T-helper 2 cell treated with Interferon-gamma antibody and Interleukin-4, amounts not matched to agents 5 μg/mL and 100 μg/mL, for 36 hours (primary cell): ENCODE measurements around the gene ARHGAP24.
"Not testable (repeated sequence)": the region's sequence is repeated elsewhere in the genome, so short reads cannot be mapped to it uniquely, and the experiment has no call there.

Experiments
- DNase-seq: peaks from one replicate; pipeline ENCODE4 v3.0.0; 2021; ENCODE audit warnings: low spot score
- H3K27ac Mint-ChIP-seq: one replicate; pipeline ENCODE4 v1.8.0; 2021; ENCODE audit warnings: mild to moderate bottlenecking, mixed read lengths
- H3K27me3 Mint-ChIP-seq: one replicate; pipeline ENCODE4 v1.8.0; 2021; ENCODE audit warnings: low read depth, mixed read lengths
- H3K36me3 Mint-ChIP-seq: one replicate; pipeline ENCODE4 v1.8.0; 2021; ENCODE audit warnings: low read depth, mixed read lengths
- H3K4me1 Mint-ChIP-seq: one replicate; pipeline ENCODE4 v1.8.0; 2021; ENCODE audit warnings: low read depth, mixed read lengths
- H3K4me3 Mint-ChIP-seq: one replicate; pipeline ENCODE4 v1.8.0; 2022; ENCODE audit warnings: mild to moderate bottlenecking, moderate library complexity, mixed read lengths
- H3K9me3 Mint-ChIP-seq: one replicate; pipeline ENCODE4 v1.8.0; 2021; ENCODE audit warnings: mixed read lengths

Gene ARHGAP24

GRCh38 chr4:86004030-86004429, 529.1 kb downstream of the ARHGAP24 start:
- no peaks in the 10 kb centered on the region for H3K9me3 Mint-ChIP-seq
- H3K4me1 Mint-ChIP-seq = no peaks in the 10 kb centered on the region

GRCh38 chr4:86006057-86006456, 531.1 kb downstream of the ARHGAP24 start:
- Mint-ChIP-seq H3K27ac (no peak overlapping the region), H3K4me1 (no peaks in the 10 kb centered on the region), H3K4me3 (no peak overlapping the region), H3K9me3 (no peaks in the 10 kb centered on the region), H3K36me3 (no peaks in the 10 kb centered on the region), H3K27me3 (no peaks in the 10 kb centered on the region)
- DNase-seq = no peak

More at GRCh38 chr4:86004030-86004429, 529.1 kb downstream of the ARHGAP24 start:
- H3K36me3 Mint-ChIP-seq = no peaks in the 10 kb centered on the region
- no peak overlapping the region for H3K4me3 Mint-ChIP-seq
- H3K27ac Mint-ChIP-seq = no peak overlapping the region
- H3K27me3 Mint-ChIP-seq = no peaks in the 10 kb centered on the region
- no peak for DNase-seq

GRCh38 chr4:86007042-86007441, 532.1 kb downstream of the ARHGAP24 start:
- Mint-ChIP-seq H3K27me3 (no peaks in the 10 kb centered on the region), H3K4me3 (no peak overlapping the region), H3K9me3 (no peaks in the 10 kb centered on the region), H3K36me3 (no peaks in the 10 kb centered on the region), H3K4me1 (no peaks in the 10 kb centered on the region), H3K27ac (no peak overlapping the region)
- DNase-seq = no peak

- H3K27me3 Mint-ChIP-seq = no peaks in the 10 kb centered on the region
- no peak for DNase-seq
- no peaks in the 10 kb centered on the region for H3K9me3 Mint-ChIP-seq
- H3K27ac Mint-ChIP-seq = no peak overlapping the region
- H3K36me3 Mint-ChIP-seq = no peaks in the 10 kb centered on the region
- H3K4me3 Mint-ChIP-seq = no peak overlapping the region
- no peaks in the 10 kb centered on the region for H3K4me1 Mint-ChIP-seq
Measured at GRCh38 chr4:86011117-86011516, 536.2 kb downstream of the ARHGAP24 start.

- no peak overlapping the region for H3K27ac Mint-ChIP-seq
- H3K4me1 Mint-ChIP-seq = no peaks in the 10 kb centered on the region
- H3K27me3 Mint-ChIP-seq = no peaks in the 10 kb centered on the region
- no peak for DNase-seq
- H3K9me3 Mint-ChIP-seq = no peaks in the 10 kb centered on the region
- no peaks in the 10 kb centered on the region for H3K36me3 Mint-ChIP-seq
- no peak overlapping the region for H3K4me3 Mint-ChIP-seq
Measured at GRCh38 chr4:86013621-86014020, 538.7 kb downstream of the ARHGAP24 start.

- no peaks in the 10 kb centered on the region for H3K9me3 Mint-ChIP-seq
- no peak for DNase-seq
- H3K36me3 Mint-ChIP-seq = no peaks in the 10 kb centered on the region
- no peak overlapping the region for H3K27ac Mint-ChIP-seq
- H3K27me3 Mint-ChIP-seq = no peaks in the 10 kb centered on the region
- no peak overlapping the region for H3K4me3 Mint-ChIP-seq
- no peaks in the 10 kb centered on the region for H3K4me1 Mint-ChIP-seq
Measured at GRCh38 chr4:86014599-86014998, 539.6 kb downstream of the ARHGAP24 start.

GRCh38 chr4:86015412-86016350, 540.7 kb downstream of the ARHGAP24 start:
- H3K36me3 Mint-ChIP-seq = no peaks in the 10 kb centered on the region
- H3K27ac Mint-ChIP-seq = no peak overlapping the region
- H3K4me3 Mint-ChIP-seq = no peak overlapping the region
- H3K9me3 Mint-ChIP-seq = no peaks in the 10 kb centered on the region
- no peaks in the 10 kb centered on the region for H3K27me3 Mint-ChIP-seq
- no peak for DNase-seq
- no peaks in the 10 kb centered on the region for H3K4me1 Mint-ChIP-seq

GRCh38 chr4:86019362-86019761, 544.4 kb downstream of the ARHGAP24 start:
- DNase-seq = no peak
- no peak overlapping the region for H3K4me3 Mint-ChIP-seq
- no peaks in the 10 kb centered on the region for H3K27me3 Mint-ChIP-seq
- no peaks in the 10 kb centered on the region for H3K4me1 Mint-ChIP-seq
- H3K9me3 Mint-ChIP-seq = no peaks in the 10 kb centered on the region
- no peak overlapping the region for H3K27ac Mint-ChIP-seq
- H3K36me3 Mint-ChIP-seq = no peaks in the 10 kb centered on the region

- Mint-ChIP-seq H3K4me1 (no peaks in the 10 kb centered on the region), H3K27ac (no peak overlapping the region), H3K9me3 (no peaks in the 10 kb centered on the region), H3K36me3 (no peaks in the 10 kb centered on the region), H3K4me3 (no peak overlapping the region), H3K27me3 (no peaks in the 10 kb centered on the region)
- DNase-seq = no peak
Measured at GRCh38 chr4:86019906-86020305, 545.0 kb downstream of the ARHGAP24 start.

GRCh38 chr4:86021671-86022070, 546.7 kb downstream of the ARHGAP24 start:
- not testable (repeated sequence) for H3K9me3 Mint-ChIP-seq, H3K4me1 Mint-ChIP-seq, H3K27ac Mint-ChIP-seq, DNase-seq, H3K27me3 Mint-ChIP-seq, H3K4me3 Mint-ChIP-seq, H3K36me3 Mint-ChIP-seq

- Mint-ChIP-seq H3K4me3 (no peak overlapping the region), H3K27ac (no peak overlapping the region), H3K4me1 (no peaks in the 10 kb centered on the region), H3K27me3 (no peaks in the 10 kb centered on the region), H3K9me3 (no peaks in the 10 kb centered on the region), H3K36me3 (no peaks in the 10 kb centered on the region)
- no peak for DNase-seq
Measured at GRCh38 chr4:86026720-86027119, 551.8 kb downstream of the ARHGAP24 start.

- H3K27ac Mint-ChIP-seq = no peak overlapping the region
- no peak for DNase-seq
- no peaks in the 10 kb centered on the region for H3K36me3 Mint-ChIP-seq
- no peaks in the 10 kb centered on the region for H3K4me1 Mint-ChIP-seq
- no peak overlapping the region for H3K4me3 Mint-ChIP-seq
- H3K9me3 Mint-ChIP-seq = no peaks in the 10 kb centered on the region
- H3K27me3 Mint-ChIP-seq = no peaks in the 10 kb centered on the region
Measured at GRCh38 chr4:86031927-86032326, 557.0 kb downstream of the ARHGAP24 start.

- no peaks in the 10 kb centered on the region for H3K9me3 Mint-ChIP-seq
- H3K27ac Mint-ChIP-seq = no peak overlapping the region
- no peaks in the 10 kb centered on the region for H3K27me3 Mint-ChIP-seq
- DNase-seq = no peak
- no peak overlapping the region for H3K4me3 Mint-ChIP-seq
- H3K36me3 Mint-ChIP-seq = no peaks in the 10 kb centered on the region
- no peaks in the 10 kb centered on the region for H3K4me1 Mint-ChIP-seq
Measured at GRCh38 chr4:86032476-86033022, 557.6 kb downstream of the ARHGAP24 start.

- Mint-ChIP-seq H3K27me3 (no peaks in the 10 kb centered on the region), H3K27ac (no peak overlapping the region), H3K9me3 (no peaks in the 10 kb centered on the region), H3K4me1 (no peaks in the 10 kb centered on the region), H3K36me3 (no peaks in the 10 kb centered on the region), H3K4me3 (no peak overlapping the region)
- no peak for DNase-seq
Measured at GRCh38 chr4:86033171-86033570, 558.2 kb downstream of the ARHGAP24 start.
